ENCODE measurements around the gene ADSS2.
"Not testable (repeated sequence)": the region's sequence is repeated elsewhere in the genome, so short reads cannot be mapped to it uniquely, and the experiment has no call there.

Gene ADSS2

GRCh38 chr1:244395965-244396364, 55.7 kb downstream of the ADSS2 start:
- DNase-seq (ENCODE audit: low read depth), result no peak

- no peak for DNase-seq (ENCODE audit: low read depth)
Measured at GRCh38 chr1:244394826-244395765, 56.6 kb downstream of the ADSS2 start.

GRCh38 chr1:244394346-244394745, 57.4 kb downstream of the ADSS2 start:
- no peak for DNase-seq (ENCODE audit: low read depth)

GRCh38 chr1:244393604-244394176, 58.0 kb downstream of the ADSS2 start:
- DNase-seq (ENCODE audit: low read depth), result no peak

GRCh38 chr1:244391761-244392160, 59.9 kb downstream of the ADSS2 start:
- DNase-seq (ENCODE audit: low read depth), result no peak

- DNase-seq (ENCODE audit: low read depth), result no peak
Measured at GRCh38 chr1:244388961-244389360, 62.7 kb downstream of the ADSS2 start.

- no peak for DNase-seq (ENCODE audit: low read depth)
Measured at GRCh38 chr1:244387415-244387814, 64.3 kb downstream of the ADSS2 start.

- DNase-seq (ENCODE audit: low read depth), result no peak
Measured at GRCh38 chr1:244386595-244386994, 65.1 kb downstream of the ADSS2 start.

- DNase-seq (ENCODE audit: low read depth), result no peak
Measured at GRCh38 chr1:244384066-244384465, 67.6 kb downstream of the ADSS2 start.

GRCh38 chr1:244383278-244383884, 68.3 kb downstream of the ADSS2 start:
- no peak for DNase-seq (ENCODE audit: low read depth)

- DNase-seq (ENCODE audit: low read depth), result no peak
Measured at GRCh38 chr1:244381878-244382565, 69.7 kb downstream of the ADSS2 start.

GRCh38 chr1:244376126-244376525, 75.6 kb downstream of the ADSS2 start:
- DNase-seq (ENCODE audit: low read depth), result no peak

GRCh38 chr1:244375051-244375450, 76.7 kb downstream of the ADSS2 start:
- DNase-seq (ENCODE audit: low read depth), result no peak

- DNase-seq (ENCODE audit: low read depth), result not testable (repeated sequence)
Measured at GRCh38 chr1:244374484-244374883, 77.2 kb downstream of the ADSS2 start.

- no peak for DNase-seq (ENCODE audit: low read depth)
Measured at GRCh38 chr1:244371242-244372141, 80.2 kb downstream of the ADSS2 start.

GRCh38 chr1:244370060-244370637, 81.6 kb downstream of the ADSS2 start:
- no peak for DNase-seq (ENCODE audit: low read depth)

- DNase-seq (ENCODE audit: low read depth), result no peak
Measured at GRCh38 chr1:244369256-244370057, 82.3 kb downstream of the ADSS2 start.

GRCh38 chr1:244368279-244368678, 83.4 kb downstream of the ADSS2 start:
- DNase-seq (ENCODE audit: low read depth), result no peak

- no peak for DNase-seq (ENCODE audit: low read depth)
Measured at GRCh38 chr1:244367399-244368114, 84.2 kb downstream of the ADSS2 start.
